ENCODE measurements around the gene ADPRH.

GRCh38 chr3:119560160-119560559 is 19.1 kb upstream of the ADPRH start:
- no peak for TF ChIP-seq CTCF (IDR thresholded peaks at IDR 0.05; ENCODE audit: low read length)
- no peak for TF ChIP-seq EZH2 (IDR thresholded peaks at IDR 0.05; ENCODE audit: borderline replicate concordance, low read length)

All from OCI-LY1 (cell line).